GM18507 (cell line): Measurements from ENCODE around the gene RAPGEF1.
A peak's percentile ranks its signal among the peaks of the same experiment; 100 is the strongest.

Source experiments
- DNase-seq: peaks from one replicate; pipeline ENCODE4 v3.0.0; 2011; ENCODE audit warnings: low read depth; ENCODE audit not compliant: insufficient read length; ENCODE audit errors: extremely low spot score
- FAIRE-seq: peaks from 2 replicates; lab custom pipeline; 2011; peaks lifted over from hg19 to GRCh38; lab: Jason Lieb, UNC

Gene RAPGEF1

GRCh38 chr9:131752231-131752884, 12.5 kb upstream of the RAPGEF1 start:
- no peak for DNase-seq
- no peak for FAIRE-seq

GRCh38 chr9:131748411-131748955, 8.6 kb upstream of the RAPGEF1 start:
- FAIRE-seq (no peak), DNase-seq (no peak)

GRCh38 chr9:131747352-131747751, 7.5 kb upstream of the RAPGEF1 start:
- peak; percentile 85 for FAIRE-seq
- no peak for DNase-seq

GRCh38 chr9:131745610-131746009, 5.7 kb upstream of the RAPGEF1 start:
- no peak for FAIRE-seq

GRCh38 chr9:131744720-131745201, 4.9 kb upstream of the RAPGEF1 start:
- FAIRE-seq = no peak

More at GRCh38 chr9:131745610-131746009, 5.7 kb upstream of the RAPGEF1 start:
- DNase-seq = no peak

GRCh38 chr9:131744171-131744719, 4.4 kb upstream of the RAPGEF1 start:
- DNase-seq = no peak
- FAIRE-seq = no peak

More at GRCh38 chr9:131744720-131745201, 4.9 kb upstream of the RAPGEF1 start:
- DNase-seq = no peak

- DNase-seq (no peak), FAIRE-seq (no peak)
Observed at GRCh38 chr9:131743501-131743900, 3.6 kb upstream of the RAPGEF1 start.

GRCh38 chr9:131743096-131743495, 3.2 kb upstream of the RAPGEF1 start:
- DNase-seq = no peak
- FAIRE-seq = no peak

GRCh38 chr9:131740898-131741297, 1.0 kb upstream of the RAPGEF1 start:
- DNase-seq = no peak
- no peak for FAIRE-seq

GRCh38 chr9:131739133-131739958, 530 bp downstream of the RAPGEF1 start:
- peak; percentile 45 for FAIRE-seq

GRCh38 chr9:131738293-131739132, 1.4 kb downstream of the RAPGEF1 start:
- DNase-seq (no peak), FAIRE-seq (no peak)

More at GRCh38 chr9:131739133-131739958, 530 bp downstream of the RAPGEF1 start:
- DNase-seq = no peak

- DNase-seq (no peak), FAIRE-seq (no peak)
Observed at GRCh38 chr9:131737426-131737825, 2.5 kb downstream of the RAPGEF1 start.

GRCh38 chr9:131736431-131736830, 3.4 kb downstream of the RAPGEF1 start:
- peak; percentile 5 for FAIRE-seq
- DNase-seq = no peak

- FAIRE-seq (peak; percentile 18), DNase-seq (no peak)
Observed at GRCh38 chr9:131735238-131736128, 4.4 kb downstream of the RAPGEF1 start.

- FAIRE-seq (no peak), DNase-seq (no peak)
Observed at GRCh38 chr9:131734781-131735180, 5.1 kb downstream of the RAPGEF1 start.

GRCh38 chr9:131734165-131734610, 5.7 kb downstream of the RAPGEF1 start:
- peak; percentile 33 for FAIRE-seq
- no peak for DNase-seq

GRCh38 chr9:131733541-131734061, 6.3 kb downstream of the RAPGEF1 start:
- DNase-seq (no peak), FAIRE-seq (peak; percentile 44)
